ENCODE measurements around the gene EXOSC7. TPM values are rescaled to one million over a fixed set of nuclear protein-coding genes. Genes with fewer than 3 reads are reported as not detected.

EXOSC7 gene
- total and polyA plus RNA-seq, 4 donors: 15.5 to 27.2 (median 21.7) TPM

- no peak for DNase-seq (ENCODE audit: low spot score)
- no peak overlapping the region for H3K9ac ChIP-seq (ENCODE audit: low read depth in 1 of 2, low read length in 2 of 2)
Observed at GRCh38 chr3:45011756-45012508, 35.9 kb downstream of the EXOSC7 start.

GRCh38 chr3:45012577-45012976 is 36.5 kb downstream of the EXOSC7 start:
- Histone ChIP-seq H3K4me1 (ENCODE audit: control insufficient read depth in 4 of 4, insufficient read depth in 4 of 4, low read length in 3 of 4) (peaks cover 0 to 5% (median 3%) of the 10 kb centered on the region in 4 donors), H3K4me3 (ENCODE audit: low read depth in 1 of 3, low read length in 3 of 3) (no peak overlapping the region), H3K36me3 (ENCODE audit: control insufficient read depth in 4 of 4, insufficient read depth in 3 of 4, low read depth in 1 of 4, low read length in 3 of 4) (peaks cover 5 to 27% (median 15%) of the 10 kb centered on the region in 4 donors), H3K27me3 (ENCODE audit: control insufficient read depth in 4 of 4, insufficient read depth in 4 of 4, low read length in 3 of 4) (no peaks in the 10 kb centered on the region), H3K27ac (ENCODE audit: low read depth in 1 of 2, low read length in 2 of 2) (no peak overlapping the region), H3K9me3 (ENCODE audit: control insufficient read depth in 4 of 4, low read length in 3 of 4) (no peaks in the 10 kb centered on the region), H3K9ac (ENCODE audit: low read depth in 1 of 2, low read length in 2 of 2) (no peak overlapping the region)
- no peak for TF ChIP-seq RAD21 (IDR thresholded peaks at IDR 0.05)
- TF ChIP-seq HNF4A (conservative IDR thresholded peaks at IDR 0.05): no peak
- WGBS: 99% methylated on average over 4 of the region's 4 CpGs
- no peak for DNase-seq (ENCODE audit: low spot score)

More at GRCh38 chr3:45011756-45012508, 35.9 kb downstream of the EXOSC7 start:
- no peak overlapping the region for H3K4me3 ChIP-seq (ENCODE audit: low read depth in 1 of 3, low read length in 3 of 3)
- 67% methylated on average over 7 of the region's 7 CpGs for WGBS
- peak overlapping the region; percentile 3 to 38 for H3K27ac ChIP-seq (ENCODE audit: low read depth in 1 of 2, low read length in 2 of 2)
- H3K4me1 ChIP-seq (ENCODE audit: control insufficient read depth in 4 of 4, insufficient read depth in 4 of 4, low read length in 3 of 4): peaks cover 0 to 5% (median 3%) of the 10 kb centered on the region in 4 donors
- H3K36me3 ChIP-seq (ENCODE audit: control insufficient read depth in 4 of 4, insufficient read depth in 3 of 4, low read depth in 1 of 4, low read length in 3 of 4): peaks cover 5 to 33% (median 18%) of the 10 kb centered on the region in 4 donors
- TF ChIP-seq NR2F2 (IDR thresholded peaks at IDR 0.05): peak; percentile 40
- TF ChIP-seq GABPA (IDR thresholded peaks at IDR 0.05 in 1 of 2, conservative IDR thresholded peaks at IDR 0.05 in 1 of 2): no peak
- no peaks in the 10 kb centered on the region for H3K27me3 ChIP-seq (ENCODE audit: control insufficient read depth in 4 of 4, insufficient read depth in 4 of 4, low read length in 3 of 4)
- no peaks in the 10 kb centered on the region for H3K9me3 ChIP-seq (ENCODE audit: control insufficient read depth in 4 of 4, low read length in 3 of 4)

GRCh38 chr3:45016916-45017315 is 40.9 kb downstream of the EXOSC7 start:
- Histone ChIP-seq H3K4me3 (ENCODE audit: low read depth in 1 of 3, low read length in 3 of 3) (no peak overlapping the region), H3K9ac (ENCODE audit: low read depth in 1 of 2, low read length in 2 of 2) (no peak overlapping the region), H3K9me3 (ENCODE audit: control insufficient read depth in 4 of 4, low read length in 3 of 4) (no peaks in the 10 kb centered on the region), H3K4me1 (ENCODE audit: control insufficient read depth in 4 of 4, insufficient read depth in 4 of 4, low read length in 3 of 4) (peaks cover 0 to 5% (median 1%) of the 10 kb centered on the region in 4 donors), H3K27ac (ENCODE audit: low read depth in 1 of 2, low read length in 2 of 2) (no peak overlapping the region), H3K36me3 (ENCODE audit: control insufficient read depth in 4 of 4, insufficient read depth in 3 of 4, low read depth in 1 of 4, low read length in 3 of 4) (peaks cover 4 to 11% (median 7%) of the 10 kb centered on the region in 4 donors), H3K27me3 (ENCODE audit: control insufficient read depth in 4 of 4, insufficient read depth in 4 of 4, low read length in 3 of 4) (no peaks in the 10 kb centered on the region)
- DNase-seq (ENCODE audit: low spot score): no peak
- WGBS: 88% methylated on average over 2 of the region's 2 CpGs
- TF ChIP-seq SP1 (IDR thresholded peaks at IDR 0.05) (no peak), FOXA2 (IDR thresholded peaks at IDR 0.05) (no peak), EGR1 (IDR thresholded peaks at IDR 0.05; ENCODE audit: low read depth in 2 of 2) (no peak), GABPA (IDR thresholded peaks at IDR 0.05 in 1 of 2, conservative IDR thresholded peaks at IDR 0.05 in 1 of 2) (no peak), NR2F2 (IDR thresholded peaks at IDR 0.05) (no peak), RAD21 (IDR thresholded peaks at IDR 0.05) (no peak), TAF1 (conservative IDR thresholded peaks at IDR 0.05) (no peak), FOXA1 (IDR thresholded peaks at IDR 0.05) (no peak), MAX (IDR thresholded peaks at IDR 0.05) (no peak), YY1 (IDR thresholded peaks at IDR 0.05) (no peak), HNF4A (conservative IDR thresholded peaks at IDR 0.05) (no peak), ZBTB33 (IDR thresholded peaks at IDR 0.05) (no peak), JUND (IDR thresholded peaks at IDR 0.05) (no peak)
- TF ChIP-seq, protein P1, sequence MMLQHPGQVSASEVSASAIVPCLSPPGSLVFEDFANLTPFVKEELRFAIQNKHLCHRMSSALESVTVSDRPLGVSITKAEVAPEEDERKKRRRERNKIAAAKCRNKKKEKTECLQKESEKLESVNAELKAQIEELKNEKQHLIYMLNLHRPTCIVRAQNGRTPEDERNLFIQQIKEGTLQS (IDR thresholded peaks at IDR 0.05): no peak
- TF ChIP-seq, protein P2, sequence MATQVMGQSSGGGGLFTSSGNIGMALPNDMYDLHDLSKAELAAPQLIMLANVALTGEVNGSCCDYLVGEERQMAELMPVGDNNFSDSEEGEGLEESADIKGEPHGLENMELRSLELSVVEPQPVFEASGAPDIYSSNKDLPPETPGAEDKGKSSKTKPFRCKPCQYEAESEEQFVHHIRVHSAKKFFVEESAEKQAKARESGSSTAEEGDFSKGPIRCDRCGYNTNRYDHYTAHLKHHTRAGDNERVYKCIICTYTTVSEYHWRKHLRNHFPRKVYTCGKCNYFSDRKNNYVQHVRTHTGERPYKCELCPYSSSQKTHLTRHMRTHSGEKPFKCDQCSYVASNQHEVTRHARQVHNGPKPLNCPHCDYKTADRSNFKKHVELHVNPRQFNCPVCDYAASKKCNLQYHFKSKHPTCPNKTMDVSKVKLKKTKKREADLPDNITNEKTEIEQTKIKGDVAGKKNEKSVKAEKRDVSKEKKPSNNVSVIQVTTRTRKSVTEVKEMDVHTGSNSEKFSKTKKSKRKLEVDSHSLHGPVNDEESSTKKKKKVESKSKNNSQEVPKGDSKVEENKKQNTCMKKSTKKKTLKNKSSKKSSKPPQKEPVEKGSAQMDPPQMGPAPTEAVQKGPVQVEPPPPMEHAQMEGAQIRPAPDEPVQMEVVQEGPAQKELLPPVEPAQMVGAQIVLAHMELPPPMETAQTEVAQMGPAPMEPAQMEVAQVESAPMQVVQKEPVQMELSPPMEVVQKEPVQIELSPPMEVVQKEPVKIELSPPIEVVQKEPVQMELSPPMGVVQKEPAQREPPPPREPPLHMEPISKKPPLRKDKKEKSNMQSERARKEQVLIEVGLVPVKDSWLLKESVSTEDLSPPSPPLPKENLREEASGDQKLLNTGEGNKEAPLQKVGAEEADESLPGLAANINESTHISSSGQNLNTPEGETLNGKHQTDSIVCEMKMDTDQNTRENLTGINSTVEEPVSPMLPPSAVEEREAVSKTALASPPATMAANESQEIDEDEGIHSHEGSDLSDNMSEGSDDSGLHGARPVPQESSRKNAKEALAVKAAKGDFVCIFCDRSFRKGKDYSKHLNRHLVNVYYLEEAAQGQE (IDR thresholded peaks at IDR 0.05): no peak

All from liver (tissue), 9 donors.